Endothelial cell of umbilical vein (primary cell): ENCODE results near the gene RAB28. TPM values are rescaled to one million over a fixed set of nuclear protein-coding genes. Genes with fewer than 3 reads are reported as not detected.
"Not testable (repeated sequence)": the region's sequence is repeated elsewhere in the genome, so short reads cannot be mapped to it uniquely, and the experiment has no call there.

Experiments used
- BruUV-seq: library from RNA; stranded (reverse); fragments of 400-500 nt; replicated peaks from 2 replicates; lab custom pipeline; 2021; lab: Mats Ljungman, UMichigan
- CTCF ChIA-PET: fragments of 300-600, 350-600 bp; sonication (Branson Sonifier 250); formaldehyde crosslinking; loops from one replicate; lab custom pipeline; 2021; ENCODE audit warnings: antibody characterized with exemption, inconsistent platforms; lab: Charles Lee
- POLR2A ChIA-PET: fragments of 300-600, 350-600 bp; sonication (Branson Sonifier 250); formaldehyde crosslinking; loops from one replicate; lab custom pipeline; 2021; ENCODE audit warnings: antibody characterized with exemption, inconsistent platforms; lab: Charles Lee
- DNase-seq: peaks from one replicate; pipeline ENCODE4 v3.0.0-alpha.2; 2011; ENCODE audit warnings: low read depth, low spot score
- FAIRE-seq: peaks from 2 replicates; lab custom pipeline; 2011; peaks lifted over from hg19 to GRCh38; lab: Jason Lieb, UNC
- H2AFZ ChIP-seq: 2 replicates; pipeline ENCODE4 v1.6.0; 2012; ENCODE audit warnings: low read depth, low read length, control low read depth, inconsistent platforms
- H3K27ac ChIP-seq: 2 replicates; pipeline ENCODE4 v1.5.1; 2011; ENCODE audit warnings: low read depth, mild to moderate bottlenecking, control low read depth, low read length, moderate library complexity; ENCODE audit not compliant: insufficient read depth
- H3K27me3 ChIP-seq, 2 experiments: 2 replicates each; pipeline versions ENCODE4 v1.6.0 to v1.6.1; 2011; ENCODE audit warnings: low read length in 2 of 2, mixed read lengths in 1 of 2; ENCODE audit not compliant: control insufficient read depth in 2 of 2, insufficient read depth in 2 of 2
- H3K36me3 ChIP-seq, 2 experiments: 2 replicates in 1 of 2; 3 replicates in 1 of 2; pipeline ENCODE4 v1.5.1; 2011; ENCODE audit warnings: low read length in 2 of 2, mild to moderate bottlenecking in 1 of 2, moderate library complexity in 1 of 2; ENCODE audit not compliant: control insufficient read depth in 2 of 2, insufficient read depth in 2 of 2; ENCODE audit errors: extremely low read depth in 1 of 2
- H3K4me1 ChIP-seq: 3 replicates; pipeline ENCODE4 v1.5.1; 2011; ENCODE audit warnings: mild to moderate bottlenecking, low read length; ENCODE audit not compliant: control insufficient read depth, insufficient read depth; ENCODE audit errors: extremely low read depth
- H3K4me2 ChIP-seq: 2 replicates; pipeline ENCODE4 v1.6.1; 2011; ENCODE audit warnings: low read length, control low read depth, mixed read lengths; ENCODE audit not compliant: insufficient read depth
- H3K4me3 ChIP-seq, 3 experiments: fragments of 200-600 bp in 1 of 3; sonication (generic), shearing (Covaris generic) in 1 of 3; replicated peaks in 1 of 3; 2 replicates each; pipeline ENCODE4 v1.5.1; 2011 to 2016; ENCODE audit warnings: control low read depth in 3 of 3, low read length in 3 of 3, mild to moderate bottlenecking in 2 of 3, inconsistent platforms in 1 of 3, low read depth in 1 of 3, moderate library complexity in 1 of 3; ENCODE audit not compliant: insufficient read depth in 1 of 3
- H3K79me2 ChIP-seq: 2 replicates; pipeline ENCODE4 v1.6.0; 2012; ENCODE audit warnings: low read length, inconsistent platforms; ENCODE audit not compliant: control insufficient read depth, insufficient read depth
- H3K9ac ChIP-seq: replicated peaks from 2 replicates; pipeline ENCODE3; 2011; ENCODE audit warnings: low read length, control low read depth; ENCODE audit not compliant: insufficient read depth; ENCODE audit errors: extremely low read depth
- H3K9me1 ChIP-seq: replicated peaks from 3 replicates; pipeline ENCODE4 v1.6.0; 2011; ENCODE audit warnings: mild to moderate bottlenecking, low read length; ENCODE audit not compliant: control insufficient read depth, insufficient read depth; ENCODE audit errors: extremely low read depth
- H3K9me3 ChIP-seq: replicated peaks from 2 replicates; pipeline ENCODE4 v1.5.1; 2012; ENCODE audit warnings: low read length, inconsistent platforms; ENCODE audit not compliant: control insufficient read depth, insufficient read depth
- H4K20me1 ChIP-seq: replicated peaks from 2 replicates; pipeline ENCODE3; 2011; ENCODE audit warnings: mild to moderate bottlenecking, low read length; ENCODE audit not compliant: control insufficient read depth, insufficient read depth; ENCODE audit errors: extremely low read depth
- FOS ChIP-seq: IDR thresholded peaks from 2 replicates; pipeline ENCODE4 v1.6.1; 2011; ENCODE audit warnings: mild to moderate bottlenecking, low read length, moderate library complexity, borderline replicate concordance; ENCODE audit not compliant: insufficient read depth
- MYC ChIP-seq: IDR thresholded peaks from one replicate; pipeline ENCODE4 v1.6.1; 2011; ENCODE audit warnings: mild to moderate bottlenecking, low read depth, low read length
- POLR2AphosphoS5 ChIP-seq: IDR thresholded peaks from 2 replicates; pipeline ENCODE4 v1.6.1; 2012; ENCODE audit warnings: low read depth, mild to moderate bottlenecking, control low read depth, low read length, moderate library complexity; ENCODE audit not compliant: insufficient read depth
- dilution Hi-C: fragments of 300-500 bp; cut with MboI; formaldehyde crosslinking; loops from one replicate; pipeline ENCODE4 v1.15.0; 2019; ENCODE audit warnings: low sequenced_read_pairs; ENCODE audit not compliant: extremely low pct_ligation_motif_present
- intact Hi-C: fragments of 100-400 bp; cut with micrococcal nuclease; formaldehyde crosslinking; loops from one replicate; pipeline ENCODE4 v1.10.0; 2022
- polyA plus RNA-seq, 4 experiments: library from polyadenylated mRNA; depleted of rRNA in 3 of 4; stranded (reverse) in 3 of 4; unstranded in 1 of 4; fragments of >200 nt; gene quantifications; 2 replicates each; pipeline versions ENCODE4 v1.2.1 to v1.2.3, GENCODE V29; 2011 to 2012; ENCODE audit warnings: missing spikeins in 1 of 4
- total RNA-seq: library from RNA; stranded (reverse); gene quantifications from 2 replicates; pipeline ENCODE4 v1.2.3, GENCODE V29; 2021

RAB28 gene
- total and polyA plus RNA-seq, 2 donors (not counting 3 experiments of a cell fraction or from before 2014, with no cell fraction given): 13.0 to 13.2 TPM

DNA sequence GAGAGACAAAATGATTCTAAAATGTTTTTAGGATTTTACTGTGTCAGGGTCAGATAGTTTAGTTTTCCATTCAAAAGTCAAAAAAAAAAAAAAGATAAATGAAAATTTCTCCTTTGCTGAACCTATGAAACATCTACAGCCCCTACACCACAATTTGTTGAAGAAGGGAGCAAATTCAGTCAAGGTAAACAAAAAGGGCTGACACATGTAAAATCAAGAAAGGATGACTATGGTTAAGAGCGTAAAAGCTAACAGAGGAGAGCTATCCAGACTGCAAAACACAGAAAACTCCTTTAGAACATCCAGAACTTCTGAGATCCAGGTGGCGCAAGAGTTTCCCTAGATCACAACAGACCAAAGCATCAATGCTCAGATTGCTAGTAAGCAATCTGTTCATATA, 72.2 kb downstream of the RAB28 start:
- no TSS peak for BruUV-seq
- no peak overlapping the region for H3K9ac ChIP-seq
- FAIRE-seq (no peak), DNase-seq (no peak)
- ChIA-PET POLR2A (no interaction called here), CTCF (no interaction called here)
- H3K9me1 ChIP-seq: no peaks in the 10 kb centered on the region
- intact Hi-C loops (no loop called here), dilution Hi-C loops (no loop called here)
- TF ChIP-seq POLR2AphosphoS5: no peak
- no peak for TF ChIP-seq FOS
- H3K36me3 ChIP-seq: no peaks in the 10 kb centered on the region
- H3K27me3 ChIP-seq: no peaks in the 10 kb centered on the region
- no peak overlapping the region for H3K4me3 ChIP-seq
- H3K4me1 ChIP-seq: peaks cover 3% of the 10 kb centered on the region
- no peaks in the 10 kb centered on the region for H3K9me3 ChIP-seq
- H2AFZ ChIP-seq: no peak overlapping the region
- H3K27ac ChIP-seq: no peak overlapping the region
- H3K79me2 ChIP-seq: no peaks in the 10 kb centered on the region
- H3K4me2 ChIP-seq: no peak overlapping the region
- H4K20me1 ChIP-seq: no peaks in the 10 kb centered on the region

DNA sequence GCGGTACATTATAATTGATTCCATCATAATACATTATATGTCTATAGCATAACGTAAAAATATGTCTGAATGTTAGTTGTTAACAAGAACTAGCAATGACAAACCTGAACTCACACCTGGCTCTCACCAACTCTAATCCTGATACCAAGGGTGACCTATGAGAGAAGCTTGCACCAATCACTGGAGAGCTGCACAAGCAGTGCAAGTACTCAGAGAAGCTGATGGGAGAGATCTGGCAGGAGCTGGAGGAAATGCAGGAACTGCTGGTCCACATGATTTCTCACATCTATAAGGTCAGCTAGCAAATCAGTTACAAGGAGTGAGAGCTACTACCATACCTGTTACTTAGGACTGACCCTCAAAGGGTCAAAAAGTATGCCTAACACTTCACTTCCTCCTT, 74.8 kb downstream of the RAB28 start:
- no peaks in the 10 kb centered on the region for H3K36me3 ChIP-seq
- H2AFZ ChIP-seq: no peak overlapping the region
- intact Hi-C loops: no loop called here
- no peaks in the 10 kb centered on the region for H3K79me2 ChIP-seq
- no peaks in the 10 kb centered on the region for H3K9me3 ChIP-seq
- FAIRE-seq (no peak), DNase-seq (no peak)
- H3K9me1 ChIP-seq: no peaks in the 10 kb centered on the region
- TF ChIP-seq MYC (no peak), FOS (no peak)
- no peak overlapping the region for H3K27ac ChIP-seq
- peaks cover 3% of the 10 kb centered on the region for H3K4me1 ChIP-seq
- no peaks in the 10 kb centered on the region for H4K20me1 ChIP-seq
- H3K4me3 ChIP-seq: no peak overlapping the region
- dilution Hi-C loops: no loop called here
- ChIA-PET CTCF (no interaction called here), POLR2A (interaction anchor here (0.6 kb wide), 1 partner anchor 179 kb away, joined by 3 read pairs; no protein-coding TSS in a partner anchor)
- H3K9ac ChIP-seq: no peak overlapping the region
- H3K27me3 ChIP-seq: no peaks in the 10 kb centered on the region
- H3K4me2 ChIP-seq: no peak overlapping the region
- BruUV-seq: no TSS peak

DNA sequence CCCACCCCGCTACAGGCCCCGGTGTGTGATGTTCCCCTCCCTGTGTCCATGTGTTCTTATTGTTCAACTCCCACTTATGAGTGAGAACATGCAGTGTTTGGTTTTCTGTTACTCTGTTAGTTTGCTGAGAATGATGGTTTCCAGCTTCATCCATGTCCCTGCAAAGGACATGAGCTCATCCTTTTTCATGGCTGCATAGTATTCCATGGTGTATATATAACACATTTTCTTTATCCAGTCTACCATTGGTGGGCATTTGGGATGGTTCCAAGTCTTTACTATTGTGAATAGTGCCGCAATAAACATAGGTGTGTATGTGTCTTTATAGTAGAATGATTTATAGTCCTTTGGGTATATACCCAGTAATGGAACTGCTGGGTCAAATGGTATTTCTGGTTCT, 78.0 kb downstream of the RAB28 start:
- H3K9ac ChIP-seq, DNase-seq, FAIRE-seq, H3K9me3 ChIP-seq, intact Hi-C loops, H3K27me3 ChIP-seq, POLR2A ChIA-PET, H3K9me1 ChIP-seq, dilution Hi-C loops, BruUV-seq, H3K27ac ChIP-seq, H3K4me1 ChIP-seq, H3K79me2 ChIP-seq, H3K36me3 ChIP-seq, H3K4me3 ChIP-seq, CTCF ChIA-PET, H4K20me1 ChIP-seq, H2AFZ ChIP-seq, H3K4me2 ChIP-seq: not testable (repeated sequence)
